Central memory CD4-positive, alpha-beta T cell (primary cell): ENCODE data around the gene NFIB.
A peak's percentile ranks its signal among the peaks of the same experiment; 100 is the strongest.

ENCODE experiments used
- DNase-seq: peaks from one replicate; pipeline ENCODE4 v3.0.0; 2022
- total RNA-seq, 3 experiments: gene quantifications; one replicate each; lab custom pipeline; 2026; lab: John Stamatoyannopoulos, UW

The NFIB gene
- 0 to 0.19 (median 0.07) reads per million in 3 experiments for total RNA-seq

DNA sequence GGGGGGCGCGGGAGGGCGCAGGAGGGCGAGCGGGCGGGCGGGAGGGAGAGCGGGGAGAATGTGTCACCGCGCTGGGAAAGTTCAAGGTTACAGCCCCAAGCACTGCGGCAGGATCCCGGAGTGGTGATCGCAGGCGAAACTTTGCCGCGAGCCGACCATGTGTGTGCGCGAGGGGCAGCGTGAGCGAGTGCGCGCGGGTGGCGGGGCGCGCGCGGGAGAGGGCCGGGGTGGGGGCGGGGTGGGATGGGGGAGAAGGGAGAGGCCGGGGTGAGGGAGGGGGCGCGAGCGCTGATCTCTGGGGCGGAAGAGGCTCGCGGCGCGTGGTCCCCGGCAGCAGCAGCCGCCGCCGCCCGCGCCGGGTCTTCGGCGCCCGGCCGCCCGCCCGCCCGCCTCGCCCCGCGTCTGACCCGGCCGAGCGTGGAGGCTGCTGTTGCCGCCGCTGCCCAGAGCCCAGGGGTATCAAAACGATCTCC, at the start of gene NFIB:
NFIB (minus strand) TSS at position 191 of the 473 bp plus-strand sequence. CDS start 630 bp downstream, outside the sequence.
- DNase-seq = no peak

GRCh38 chr9:14362175-14362574, 48.2 kb upstream of the NFIB start:
- no peak for DNase-seq

- DNase-seq = no peak
These were observed 47.1 kb upstream of the NFIB start for GRCh38 chr9:14361074-14361473.

DNA sequence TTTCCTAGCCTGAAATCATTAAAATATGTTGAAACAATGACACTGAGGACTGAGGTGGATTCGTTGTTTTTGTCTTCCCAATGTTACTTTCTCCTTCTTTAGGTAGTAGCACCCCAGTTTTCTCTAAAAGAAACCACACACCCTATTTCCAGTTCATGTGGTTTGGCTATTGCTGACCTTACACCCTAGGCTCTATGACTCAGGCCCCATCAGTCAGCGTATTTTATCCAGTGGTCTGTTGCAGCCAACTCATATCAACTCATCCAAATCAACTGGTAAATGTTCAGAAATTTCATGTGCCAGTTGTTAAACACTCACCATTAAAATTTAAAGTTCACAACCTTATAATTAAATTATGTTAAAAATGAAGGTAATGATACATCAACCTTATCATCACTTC, 44.6 kb upstream of the NFIB start:
- no peak for DNase-seq

GRCh38 chr9:14356351-14357265, 42.7 kb upstream of the NFIB start:
- DNase-seq = no peak

- no peak for DNase-seq
These were observed 40.3 kb upstream of the NFIB start for GRCh38 chr9:14354201-14354600.

DNA sequence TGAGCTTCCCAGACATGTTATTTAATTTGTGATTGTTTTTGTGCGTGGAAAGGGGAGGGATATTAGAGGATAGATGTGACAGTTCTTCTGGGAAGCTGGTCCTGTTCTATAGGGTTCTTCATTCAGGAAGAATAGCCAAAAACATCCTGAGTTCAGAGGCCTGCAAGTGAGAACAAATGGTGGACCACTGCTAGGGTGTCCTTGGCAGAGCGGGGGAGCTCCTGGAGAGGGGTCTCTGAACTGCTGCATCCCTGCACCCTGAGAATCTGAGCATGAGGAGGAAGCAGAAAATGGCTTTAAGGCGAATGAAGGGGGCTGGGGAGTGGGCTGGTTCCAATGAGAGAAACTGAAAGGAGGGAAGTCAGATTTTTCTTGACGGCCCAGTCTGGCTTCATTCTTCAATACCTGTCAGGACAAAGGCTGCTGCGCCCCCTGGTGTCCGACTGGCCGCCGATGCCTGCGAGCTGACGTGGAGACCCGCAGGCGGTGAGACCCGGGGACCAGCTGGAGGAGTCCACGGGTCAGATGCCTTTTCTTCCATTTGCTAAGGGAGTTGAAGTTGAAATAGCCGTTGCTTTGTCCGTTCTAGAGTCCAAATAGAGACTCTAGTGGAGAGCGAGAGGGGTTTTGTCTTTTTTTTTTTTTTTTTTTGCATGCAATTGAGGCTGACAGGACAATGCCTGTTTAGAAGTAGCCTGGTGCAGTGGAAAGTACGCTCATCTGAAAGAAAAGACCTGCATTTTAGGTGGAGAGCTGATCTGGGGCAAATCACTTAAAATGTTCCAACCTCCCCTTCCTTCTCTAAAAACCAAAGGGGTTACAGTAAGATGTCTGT, 39.5 kb upstream of the NFIB start:
- DNase-seq = peak; percentile 48

- DNase-seq = no peak
These were observed 38.6 kb upstream of the NFIB start for GRCh38 chr9:14352503-14352902.

GRCh38 chr9:14351221-14351836, 37.4 kb upstream of the NFIB start:
- DNase-seq = no peak

GRCh38 chr9:14350754-14351153, 36.8 kb upstream of the NFIB start:
- DNase-seq = no peak

- DNase-seq = no peak
These were observed 36.4 kb upstream of the NFIB start for GRCh38 chr9:14350349-14350728.

- no peak for DNase-seq
These were observed 35.8 kb upstream of the NFIB start for GRCh38 chr9:14349447-14350348.

- DNase-seq = no peak
These were observed 35.2 kb upstream of the NFIB start for GRCh38 chr9:14349146-14349446.

- no peak for DNase-seq
These were observed 34.6 kb upstream of the NFIB start for GRCh38 chr9:14348373-14349145.

DNA sequence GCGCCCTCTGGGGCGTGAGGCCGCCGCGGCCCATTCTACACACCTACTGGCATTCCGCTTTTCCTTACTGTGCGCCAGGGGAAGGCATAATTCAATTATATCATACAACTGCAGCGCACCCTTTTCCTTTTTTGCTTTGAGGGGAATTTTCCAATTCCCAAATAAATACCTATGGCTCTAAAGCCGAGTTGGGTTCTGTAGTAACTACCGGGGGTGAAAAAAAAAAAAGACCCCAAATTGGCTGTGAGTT, 34.1 kb upstream of the NFIB start:
- DNase-seq = no peak

DNA sequence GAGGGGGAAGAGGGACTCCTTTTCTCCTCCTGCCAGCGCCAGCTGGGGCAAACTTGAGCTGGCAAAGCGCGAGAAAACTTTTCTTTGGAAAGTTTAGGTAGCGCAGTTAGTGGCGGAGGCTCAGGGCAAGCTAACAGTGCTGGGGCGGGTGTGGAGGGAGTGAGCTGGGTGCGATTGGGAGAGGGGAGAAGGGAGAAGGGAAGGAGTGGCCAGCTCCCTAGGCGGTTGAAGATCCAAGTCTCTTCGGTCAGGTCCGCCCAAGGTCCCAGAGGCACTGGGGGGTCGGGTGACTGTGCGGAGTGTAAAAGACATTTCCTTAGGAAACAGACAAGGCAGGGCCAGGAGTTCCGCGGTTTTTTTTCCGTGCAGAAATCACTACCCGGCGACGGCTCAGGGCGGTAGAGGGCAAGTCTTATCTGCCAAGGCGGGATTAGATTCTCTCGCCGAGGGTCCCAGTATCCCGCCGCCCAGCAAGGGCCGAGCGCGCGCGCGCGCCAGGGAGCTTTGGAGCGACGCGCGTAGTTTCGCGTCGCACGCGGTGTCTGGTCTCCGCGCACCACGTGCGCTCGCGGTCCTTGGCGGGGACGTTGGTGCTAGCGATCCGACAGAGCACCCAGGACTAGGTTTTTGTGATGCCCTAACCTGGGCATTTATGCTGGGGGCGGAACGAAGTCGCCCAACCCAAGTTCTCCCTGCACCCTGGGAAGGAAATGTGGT, 33.6 kb upstream of the NFIB start:
- no peak for DNase-seq

DNA sequence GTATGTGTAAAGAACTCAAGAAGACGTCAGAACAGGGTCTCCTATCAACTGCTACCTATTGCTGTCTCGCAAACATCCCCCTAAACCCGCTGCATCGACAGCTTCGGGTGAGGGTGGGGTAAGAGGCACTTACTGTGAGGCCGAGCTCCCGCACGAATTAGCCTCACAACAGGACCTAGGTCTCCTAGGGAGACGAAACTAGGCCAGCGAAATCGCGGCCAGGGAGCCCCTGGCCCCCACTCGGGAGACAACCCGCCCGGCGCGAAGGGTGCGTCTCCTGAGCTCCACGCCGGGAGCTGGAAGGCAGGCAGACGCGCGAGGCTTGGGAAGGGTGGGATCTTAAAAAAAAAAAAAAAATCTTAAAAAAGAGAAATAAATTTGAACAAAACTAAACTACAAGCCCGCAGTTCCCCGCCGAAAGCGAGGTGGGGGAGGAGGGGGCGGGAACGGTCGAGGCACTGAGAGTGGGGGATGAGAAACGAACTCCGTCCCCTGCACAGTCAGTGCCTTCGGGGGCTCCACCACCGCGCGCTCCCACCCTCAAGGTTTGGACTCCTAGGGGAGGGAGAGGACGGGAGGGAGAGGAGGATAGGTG, 33.0 kb upstream of the NFIB start:
- DNase-seq = no peak

DNA sequence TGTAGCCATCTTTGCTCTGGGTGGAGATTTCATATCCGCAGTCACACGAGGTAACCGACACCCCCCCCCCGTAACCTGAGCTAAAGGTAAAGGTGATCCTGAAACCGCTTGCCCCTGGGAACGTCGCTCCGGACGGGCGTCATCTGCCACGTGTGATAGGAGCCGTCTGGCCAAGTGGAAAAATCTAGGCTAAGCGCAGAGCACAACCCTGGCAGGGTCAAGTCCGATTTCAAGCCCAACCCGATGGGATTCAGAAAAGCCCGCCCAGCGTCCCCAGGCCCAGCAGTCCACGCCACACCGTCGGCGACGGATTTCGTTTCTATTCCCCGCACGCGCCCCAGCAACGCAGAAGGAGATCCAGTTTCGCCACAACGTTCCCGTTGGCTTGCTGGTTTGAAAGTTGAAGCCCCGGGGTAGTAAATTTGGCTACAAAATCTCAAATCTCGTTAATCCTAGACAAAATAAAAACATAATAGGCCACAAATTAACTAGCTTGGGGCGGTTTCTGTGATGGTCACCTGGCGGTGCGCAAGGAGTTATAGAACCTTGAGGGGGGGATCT, 32.4 kb upstream of the NFIB start:
- DNase-seq = no peak

DNA sequence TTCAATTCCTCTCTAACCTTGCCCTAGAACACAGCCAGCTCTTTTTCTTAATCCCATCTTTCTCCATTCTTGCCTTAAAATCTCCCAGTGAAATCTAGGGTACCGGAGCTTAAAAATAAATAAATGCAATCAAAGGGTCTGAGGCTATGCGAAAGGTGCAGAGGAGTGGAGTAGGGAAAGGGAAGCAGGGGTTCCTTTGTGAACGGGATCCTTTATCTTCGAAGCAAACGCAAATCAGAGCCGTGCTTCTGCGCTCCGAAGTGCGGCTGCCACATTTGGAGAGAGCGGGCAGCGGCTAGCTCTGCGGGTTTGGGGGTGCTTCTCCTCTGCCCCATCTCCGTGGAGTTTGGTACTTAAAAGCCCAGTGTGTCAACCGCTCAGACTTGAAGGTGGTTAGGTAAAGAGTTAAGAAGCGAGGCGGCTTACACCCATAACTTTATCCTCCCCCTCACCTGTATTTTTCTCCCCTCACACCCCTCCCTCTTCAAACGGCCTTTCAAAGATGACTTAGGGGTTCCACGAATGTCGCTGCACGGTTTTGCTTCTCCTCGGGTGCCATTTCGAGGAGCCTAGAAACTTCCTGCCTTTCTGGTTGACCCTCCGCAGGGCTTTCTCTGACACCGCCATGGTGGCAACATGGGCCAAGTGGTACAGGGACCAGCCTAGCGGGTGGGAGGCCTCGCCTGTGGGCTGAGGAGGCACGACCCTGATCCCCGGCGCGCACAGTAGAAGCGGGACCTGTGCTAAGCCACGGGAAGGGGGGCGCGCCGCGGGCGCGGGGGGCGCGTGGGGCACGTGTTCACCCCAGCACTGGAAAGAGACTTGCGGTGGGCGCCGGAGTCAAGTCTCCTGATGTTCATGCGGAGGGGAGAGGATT, 31.7 kb upstream of the NFIB start:
- no peak for DNase-seq
